GM12891 (cell line): ENCODE data around the gene P3H3.

Source experiments
- POLR2A ChIP-seq: IDR thresholded peaks from 2 replicates; pipeline ENCODE4 v1.6.1; 2011; ENCODE audit warnings: low read depth, low read length, control low read depth
- POLR2AphosphoS5 ChIP-seq: IDR thresholded peaks from 2 replicates; pipeline ENCODE4 v1.6.1; 2011; ENCODE audit warnings: low read depth, low read length, control low read depth
- POU2F2 ChIP-seq: IDR thresholded peaks from 2 replicates; pipeline ENCODE4 v1.6.1; 2011; ENCODE audit warnings: low read depth, mild to moderate bottlenecking, control low read depth, low read length, moderate library complexity

GRCh38 chr12:6784296-6784695 lies 43.9 kb upstream of the P3H3 start:
- no peak for TF ChIP-seq POLR2A
- no peak for TF ChIP-seq POLR2AphosphoS5
- TF ChIP-seq POU2F2 = no peak
